ENCODE data around the gene PTGDR2.
A peak's percentile ranks its signal among the peaks of the same experiment; 100 is the strongest.

The PTGDR2 gene

GRCh38 chr11:60870733-60871377 is 15.1 kb upstream of the PTGDR2 start:
- peaks cover 0 to 1% of the 10 kb centered on the region in 2 donors for H3K4me1 ChIP-seq (ENCODE audit: control insufficient read depth in 2 of 2, insufficient read depth in 1 of 2, low read depth in 1 of 2, low read length in 2 of 2)
- H3K18ac ChIP-seq (ENCODE audit: low read length) = peak overlapping the region; percentile 13
- H3K4ac ChIP-seq (ENCODE audit: low read length) = peak overlapping the region; percentile 2
- H2BK120ac ChIP-seq (ENCODE audit: low read depth, low read length) = no peak overlapping the region
- H4K8ac ChIP-seq (ENCODE audit: low read depth, low read length) = no peak overlapping the region
- no peak overlapping the region for H2BK15ac ChIP-seq (ENCODE audit: low read length)
- peak overlapping the region; percentile 83 for H3K23ac ChIP-seq (ENCODE audit: low read depth, low read length, poor library complexity)
- WGBS, 2 donors (ENCODE audit: extremely low coverage in 2 of 2, insufficient read length in 2 of 2, insufficient replicate concordance in 1 of 2) = no CpG with 5 or more reads among the region's 13 CpGs
- H3K14ac ChIP-seq (ENCODE audit: low read length) = no peak overlapping the region
- H3K9ac ChIP-seq (ENCODE audit: low read depth, low read length, poor library complexity) = no peak overlapping the region
- no peak for DNase-seq (ENCODE audit: low spot score)
- peaks cover 3 to 5% of the 10 kb centered on the region in 2 donors for H3K36me3 ChIP-seq (replicated peaks in 1 of 2; ENCODE audit: control insufficient read depth in 2 of 2, insufficient read depth in 2 of 2, low read length in 2 of 2)
- H4K91ac ChIP-seq (ENCODE audit: low read depth, low read length, poor library complexity) = peak overlapping the region; percentile 62
- no peak overlapping the region for H2BK12ac ChIP-seq (ENCODE audit: low read length)
- H2AFZ ChIP-seq (ENCODE audit: low read length) = no peak overlapping the region
- H3K79me1 ChIP-seq (ENCODE audit: low read depth, low read length) = no peaks in the 10 kb centered on the region
- peak overlapping the region; percentile 82 for H2AK5ac ChIP-seq (ENCODE audit: low read depth, low read length)
- H3K9me3 ChIP-seq (replicated peaks in 1 of 2; ENCODE audit: control insufficient read depth in 2 of 2, insufficient read depth in 1 of 2, low read depth in 1 of 2, low read length in 2 of 2) = no peaks in the 10 kb centered on the region
- H3K4me3 ChIP-seq (ENCODE audit: low read length in 2 of 2) = no peak overlapping the region
- no peak overlapping the region for H3K4me2 ChIP-seq (ENCODE audit: insufficient read depth, low read length, poor library complexity, severe bottlenecking)
- H2BK5ac ChIP-seq (ENCODE audit: low read length) = no peak overlapping the region
- H3K27ac ChIP-seq (replicated peaks; ENCODE audit: low read length) = no peak overlapping the region
- peaks cover 0 to 5% (median 0%) of the 10 kb centered on the region in 3 experiments for H3K27me3 ChIP-seq (ENCODE audit: control insufficient read depth in 3 of 3, insufficient read depth in 3 of 3, low read depth in 1 of 3, low read length in 3 of 3)

GRCh38 chr11:60870276-60870675 is 14.5 kb upstream of the PTGDR2 start:
- peaks cover 0 to 1% of the 10 kb centered on the region in 2 donors for H3K4me1 ChIP-seq (ENCODE audit: control insufficient read depth in 2 of 2, insufficient read depth in 1 of 2, low read depth in 1 of 2, low read length in 2 of 2)
- H3K9ac ChIP-seq (ENCODE audit: low read depth, low read length, poor library complexity) = no peak overlapping the region
- H3K14ac ChIP-seq (ENCODE audit: low read length) = no peak overlapping the region
- H3K27ac ChIP-seq (replicated peaks; ENCODE audit: low read length) = no peak overlapping the region
- DNase-seq (ENCODE audit: low spot score) = no peak
- no peak overlapping the region for H2BK12ac ChIP-seq (ENCODE audit: low read length)
- H3K4me2 ChIP-seq (ENCODE audit: insufficient read depth, low read length, poor library complexity, severe bottlenecking) = no peak overlapping the region
- H3K4me3 ChIP-seq (ENCODE audit: low read length in 2 of 2) = no peak overlapping the region
- peaks cover 1 to 5% of the 10 kb centered on the region in 2 donors for H3K36me3 ChIP-seq (replicated peaks in 1 of 2; ENCODE audit: control insufficient read depth in 2 of 2, insufficient read depth in 2 of 2, low read length in 2 of 2)
- H2BK120ac ChIP-seq (ENCODE audit: low read depth, low read length) = no peak overlapping the region
- H2AFZ ChIP-seq (ENCODE audit: low read length) = no peak overlapping the region
- H2BK15ac ChIP-seq (ENCODE audit: low read length) = no peak overlapping the region
- peaks cover 0 to 5% (median 0%) of the 10 kb centered on the region in 3 experiments for H3K27me3 ChIP-seq (ENCODE audit: control insufficient read depth in 3 of 3, insufficient read depth in 3 of 3, low read depth in 1 of 3, low read length in 3 of 3)
- no peaks in the 10 kb centered on the region for H3K9me3 ChIP-seq (replicated peaks in 1 of 2; ENCODE audit: control insufficient read depth in 2 of 2, insufficient read depth in 1 of 2, low read depth in 1 of 2, low read length in 2 of 2)
- H2AK5ac ChIP-seq (ENCODE audit: low read depth, low read length) = no peak overlapping the region
- no peak overlapping the region for H4K91ac ChIP-seq (ENCODE audit: low read depth, low read length, poor library complexity)
- no peak overlapping the region for H3K23ac ChIP-seq (ENCODE audit: low read depth, low read length, poor library complexity)
- WGBS, 2 donors (ENCODE audit: extremely low coverage in 2 of 2, insufficient read length in 2 of 2, insufficient replicate concordance in 1 of 2) = no CpG with 5 or more reads among the region's 3 CpGs
- no peak overlapping the region for H3K4ac ChIP-seq (ENCODE audit: low read length)
- H2BK5ac ChIP-seq (ENCODE audit: low read length) = no peak overlapping the region
- no peak overlapping the region for H4K8ac ChIP-seq (ENCODE audit: low read depth, low read length)
- no peaks in the 10 kb centered on the region for H3K79me1 ChIP-seq (ENCODE audit: low read depth, low read length)
- no peak overlapping the region for H3K18ac ChIP-seq (ENCODE audit: low read length)

GRCh38 chr11:60869451-60869825 is 13.7 kb upstream of the PTGDR2 start:
- H2BK15ac ChIP-seq (ENCODE audit: low read length) = peak overlapping the region; percentile 70
- no peak overlapping the region for H2BK5ac ChIP-seq (ENCODE audit: low read length)
- no peak overlapping the region for H4K91ac ChIP-seq (ENCODE audit: low read depth, low read length, poor library complexity)
- no peak overlapping the region for H3K14ac ChIP-seq (ENCODE audit: low read length)
- no peak overlapping the region for H2AFZ ChIP-seq (ENCODE audit: low read length)
- peak overlapping the region; percentile 45 for H3K4ac ChIP-seq (ENCODE audit: low read length)
- no peaks in the 10 kb centered on the region for H3K36me3 ChIP-seq (replicated peaks in 1 of 2; ENCODE audit: control insufficient read depth in 2 of 2, insufficient read depth in 2 of 2, low read length in 2 of 2)
- no peak overlapping the region for H4K8ac ChIP-seq (ENCODE audit: low read depth, low read length)
- H3K27me3 ChIP-seq (ENCODE audit: control insufficient read depth in 3 of 3, insufficient read depth in 3 of 3, low read depth in 1 of 3, low read length in 3 of 3) = peaks cover 0 to 5% (median 0%) of the 10 kb centered on the region in 3 experiments
- H2BK120ac ChIP-seq (ENCODE audit: low read depth, low read length) = no peak overlapping the region
- H3K27ac ChIP-seq (replicated peaks; ENCODE audit: low read length) = no peak overlapping the region
- no peak overlapping the region for H3K9ac ChIP-seq (ENCODE audit: low read depth, low read length, poor library complexity)
- peaks cover 0 to 1% of the 10 kb centered on the region in 2 donors for H3K4me1 ChIP-seq (ENCODE audit: control insufficient read depth in 2 of 2, insufficient read depth in 1 of 2, low read depth in 1 of 2, low read length in 2 of 2)
- H3K23ac ChIP-seq (ENCODE audit: low read depth, low read length, poor library complexity) = peak overlapping the region; percentile 46
- no peaks in the 10 kb centered on the region for H3K9me3 ChIP-seq (replicated peaks in 1 of 2; ENCODE audit: control insufficient read depth in 2 of 2, insufficient read depth in 1 of 2, low read depth in 1 of 2, low read length in 2 of 2)
- WGBS, 2 donors (ENCODE audit: extremely low coverage in 2 of 2, insufficient read length in 2 of 2, insufficient replicate concordance in 1 of 2) = no CpG with 5 or more reads among the region's 7 CpGs
- H3K18ac ChIP-seq (ENCODE audit: low read length) = peak overlapping the region; percentile 74
- no peak overlapping the region for H3K4me3 ChIP-seq (ENCODE audit: low read length in 2 of 2)
- H3K4me2 ChIP-seq (ENCODE audit: insufficient read depth, low read length, poor library complexity, severe bottlenecking) = no peak overlapping the region
- DNase-seq (ENCODE audit: low spot score) = no peak
- no peaks in the 10 kb centered on the region for H3K79me1 ChIP-seq (ENCODE audit: low read depth, low read length)
- no peak overlapping the region for H2BK12ac ChIP-seq (ENCODE audit: low read length)
- H2AK5ac ChIP-seq (ENCODE audit: low read depth, low read length) = peak overlapping the region; percentile 25

- Histone ChIP-seq H3K27me3 (ENCODE audit: control insufficient read depth in 3 of 3, insufficient read depth in 3 of 3, low read depth in 1 of 3, low read length in 3 of 3) (peaks cover 0 to 5% (median 0%) of the 10 kb centered on the region in 3 experiments), H2BK15ac (ENCODE audit: low read length) (no peak overlapping the region), H4K91ac (ENCODE audit: low read depth, low read length, poor library complexity) (no peak overlapping the region), H2BK120ac (ENCODE audit: low read depth, low read length) (no peak overlapping the region), H3K9ac (ENCODE audit: low read depth, low read length, poor library complexity) (no peak overlapping the region), H3K4ac (ENCODE audit: low read length) (no peak overlapping the region), H2AK5ac (ENCODE audit: low read depth, low read length) (peak overlapping the region; percentile 89), H3K79me1 (ENCODE audit: low read depth, low read length) (no peaks in the 10 kb centered on the region), H3K23ac (ENCODE audit: low read depth, low read length, poor library complexity) (no peak overlapping the region), H3K36me3 (replicated peaks in 1 of 2; ENCODE audit: control insufficient read depth in 2 of 2, insufficient read depth in 2 of 2, low read length in 2 of 2) (no peaks in the 10 kb centered on the region), H3K27ac (replicated peaks; ENCODE audit: low read length) (no peak overlapping the region), H2AFZ (ENCODE audit: low read length) (no peak overlapping the region), H3K9me3 (replicated peaks in 1 of 2; ENCODE audit: control insufficient read depth in 2 of 2, insufficient read depth in 1 of 2, low read depth in 1 of 2, low read length in 2 of 2) (no peaks in the 10 kb centered on the region), H2BK5ac (ENCODE audit: low read length) (no peak overlapping the region), H4K8ac (ENCODE audit: low read depth, low read length) (no peak overlapping the region), H3K4me2 (ENCODE audit: insufficient read depth, low read length, poor library complexity, severe bottlenecking) (no peak overlapping the region), H2BK12ac (ENCODE audit: low read length) (no peak overlapping the region), H3K14ac (ENCODE audit: low read length) (no peak overlapping the region), H3K4me3 (ENCODE audit: low read length in 2 of 2) (no peak overlapping the region), H3K4me1 (ENCODE audit: control insufficient read depth in 2 of 2, insufficient read depth in 1 of 2, low read depth in 1 of 2, low read length in 2 of 2) (peaks cover 0 to 1% of the 10 kb centered on the region in 2 donors), H3K18ac (ENCODE audit: low read length) (no peak overlapping the region)
- no peak for DNase-seq (ENCODE audit: low spot score)
- no CpG with 5 or more reads among the region's 10 CpGs for WGBS, 2 donors (ENCODE audit: extremely low coverage in 2 of 2, insufficient read length in 2 of 2, insufficient replicate concordance in 1 of 2)
These were observed 13.1 kb upstream of the PTGDR2 start for GRCh38 chr11:60868682-60869450.
